WI38 (cell line): ENCODE measurements around the gene POLR1H.

Experiments used
- H3K4me3 ChIP-seq: 2 replicates; pipeline ENCODE4 v1.5.1; 2011; ENCODE audit warnings: low read depth, mild to moderate bottlenecking, control low read depth, low read length
- CTCF ChIP-seq: IDR thresholded peaks from 2 replicates; pipeline ENCODE4 v1.5.1; 2012; ENCODE audit warnings: low read depth, mild to moderate bottlenecking, control low read depth, low read length

POLR1H gene

GRCh38 chr6:30061858-30062458 is 893 bp downstream of the POLR1H start:
- TF ChIP-seq CTCF: no peak
- H3K4me3 ChIP-seq: peak overlapping the region; percentile 87

- TF ChIP-seq CTCF: no peak
- no peak overlapping the region for H3K4me3 ChIP-seq
These were observed 1.6 kb downstream of the POLR1H start for GRCh38 chr6:30062471-30063178.

DNA sequence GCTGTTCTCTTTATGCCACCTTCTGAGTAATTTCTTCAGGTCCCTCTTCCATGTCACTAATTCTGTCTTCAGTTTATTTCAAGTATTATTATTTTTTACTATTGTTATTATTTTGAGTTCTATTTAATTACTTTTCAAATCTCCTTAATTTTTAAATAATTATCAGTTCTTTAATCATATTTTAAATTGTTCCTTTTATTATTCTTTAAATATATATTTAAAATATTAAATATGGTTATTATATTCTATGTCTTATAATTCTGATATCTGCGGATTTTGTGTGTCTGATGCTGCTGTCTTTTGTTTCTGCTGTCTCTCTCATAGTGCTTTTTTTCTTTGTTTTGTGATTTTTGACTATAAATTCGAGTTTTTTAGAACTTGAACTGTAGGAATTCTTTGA is 2.2 kb downstream of the POLR1H start:
- TF ChIP-seq CTCF: no peak
- no peak overlapping the region for H3K4me3 ChIP-seq

DNA sequence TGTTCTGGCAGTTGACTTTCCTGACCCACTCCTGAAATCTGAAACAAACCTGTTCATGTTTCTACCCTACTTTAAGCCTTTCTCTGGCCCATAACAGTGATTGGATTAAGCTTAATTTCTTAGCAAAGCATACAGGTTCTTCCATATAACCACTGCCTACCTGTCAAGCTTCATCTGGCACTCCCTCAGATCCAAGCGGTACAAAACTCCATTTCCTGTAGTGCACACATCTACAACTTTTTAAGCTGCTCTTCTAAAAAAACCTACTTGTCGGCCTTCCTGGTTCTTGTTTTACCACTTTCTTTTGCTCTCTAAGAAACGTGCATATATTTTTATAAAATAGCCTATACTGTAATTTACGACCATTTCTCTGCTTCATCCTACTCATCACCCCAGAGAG is 5.0 kb downstream of the POLR1H start:
- TF ChIP-seq CTCF: no peak
- H3K4me3 ChIP-seq: peak overlapping the region; percentile 70

DNA sequence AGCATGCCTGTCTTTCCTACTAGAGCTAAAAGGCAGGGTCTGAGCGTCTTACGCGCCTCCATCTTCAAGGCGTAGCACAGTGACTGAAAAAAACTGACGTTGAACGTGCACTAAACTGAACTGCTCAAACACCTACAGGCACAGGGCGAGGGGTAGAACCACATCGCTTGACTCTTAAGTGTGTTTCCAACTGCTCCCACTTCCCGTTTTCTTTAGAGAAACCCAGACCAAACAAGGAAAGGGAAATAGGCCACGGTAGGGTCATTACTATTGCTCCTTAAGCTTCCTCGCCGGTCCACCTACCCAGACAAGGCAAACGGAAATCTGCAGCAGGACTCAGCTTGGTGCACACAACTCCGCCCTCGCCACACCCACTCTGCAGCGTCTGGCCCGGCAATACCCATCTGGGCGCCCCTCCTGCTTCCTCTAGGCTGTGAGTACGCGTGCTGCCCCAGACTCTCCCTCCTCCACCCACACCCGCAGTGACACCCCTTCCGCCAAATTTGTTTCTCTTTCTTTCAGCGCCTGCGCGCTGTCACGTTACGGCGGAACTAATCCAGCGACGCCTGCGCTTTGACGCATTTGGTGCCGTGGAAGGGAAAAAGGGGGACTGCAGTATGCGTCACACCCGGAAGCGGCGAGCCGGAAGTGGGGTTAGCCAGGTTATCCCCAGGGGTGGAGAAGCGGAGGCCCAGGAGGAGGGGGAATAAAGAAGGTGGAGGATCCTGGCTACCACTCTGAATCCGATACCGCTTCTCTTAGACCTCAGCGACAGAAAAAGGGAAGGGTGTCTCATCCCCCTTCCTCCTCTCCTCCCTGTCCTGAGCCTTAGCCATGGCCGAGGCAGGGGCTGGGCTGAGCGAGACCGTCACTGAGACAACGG is 5.8 kb downstream of the POLR1H start, which contains the start of gene PPP1R11:
Gene PPP1R11 (plus strand): TSS at position 622 of the 883 bp plus-strand sequence. CDS start 213 bp downstream, at position 835.
- TF ChIP-seq CTCF: no peak

GRCh38 chr6:30067460-30068139 is 6.5 kb downstream of the POLR1H start:
- peak overlapping the region; percentile 70 for H3K4me3 ChIP-seq
- no peak for TF ChIP-seq CTCF

More for the DNA sequence above, 5.8 kb downstream of the POLR1H start, which contains the start of gene PPP1R11:
- peak within 1 kb of the TSS; percentile 70 for H3K4me3 ChIP-seq
